SK-N-SH treated with all-trans-retinoic acid at 6 μM for 48 hours (cell line): ENCODE results near the gene PHC1.
"Not testable (repeated sequence)": the region's sequence is repeated elsewhere in the genome, so short reads cannot be mapped to it uniquely, and the experiment has no call there.

Experiments
- ARNTL ChIP-seq: fragments of 450-650 bp; formaldehyde crosslinking; IDR thresholded peaks from 2 replicates; pipeline ENCODE4 v1.5.0; 2020; ENCODE audit warnings: low read depth, mild to moderate bottlenecking, moderate library complexity, borderline replicate concordance
- CREB5 ChIP-seq: fragments of 250-450 bp; sonication (Bioruptor Pico); IDR thresholded peaks from 2 replicates; pipeline ENCODE4 v1.5.1; 2020; ENCODE audit warnings: low read depth, mild to moderate bottlenecking, moderate library complexity
- CSDC2 ChIP-seq: fragments of 250-450 bp; sonication (Bioruptor Pico); IDR thresholded peaks from 2 replicates; pipeline ENCODE4 v1.5.0; 2020; ENCODE audit warnings: mild to moderate bottlenecking, moderate library complexity
- ESRRG ChIP-seq: fragments of 250-450 bp; sonication (Bioruptor Pico); IDR thresholded peaks from 2 replicates; pipeline ENCODE4 v1.6.1; 2021; ENCODE audit warnings: mild to moderate bottlenecking
- GLIS3 ChIP-seq: fragments of 250-450 bp; sonication (Bioruptor Pico); IDR thresholded peaks from 2 replicates; pipeline ENCODE4 v1.5.0; 2020; ENCODE audit warnings: mild to moderate bottlenecking, moderate library complexity
- OSR1 ChIP-seq: fragments of 250-450 bp; sonication (Bioruptor Pico); IDR thresholded peaks from 2 replicates; pipeline ENCODE4 v1.8.0; 2022; ENCODE audit warnings: moderate library complexity, mild to moderate bottlenecking, inconsistent platforms
- PATZ1 ChIP-seq: fragments of 250-450 bp; sonication (Bioruptor Pico); IDR thresholded peaks from 2 replicates; pipeline ENCODE4 v1.8.0; 2020; ENCODE audit warnings: mild to moderate bottlenecking, moderate library complexity, borderline replicate concordance
- PPARA ChIP-seq: fragments of 250-450 bp; sonication (Bioruptor Pico); IDR thresholded peaks from 2 replicates; pipeline ENCODE4 v1.5.0; 2020; ENCODE audit warnings: mild to moderate bottlenecking, borderline replicate concordance
- RARB ChIP-seq: fragments of 250-450 bp; sonication (Bioruptor Pico); IDR thresholded peaks from 2 replicates; pipeline ENCODE4 v1.8.0; 2021; ENCODE audit warnings: mild to moderate bottlenecking, moderate library complexity
- TCF4 ChIP-seq: fragments of 250-450 bp; sonication (Bioruptor Pico); IDR thresholded peaks from 2 replicates; pipeline ENCODE4 v1.8.0; 2021; ENCODE audit warnings: mild to moderate bottlenecking, moderate library complexity, borderline replicate concordance
- ZNF8 ChIP-seq: fragments of 450-650 bp; formaldehyde crosslinking; IDR thresholded peaks from 2 replicates; pipeline ENCODE4 v1.5.0; 2020; ENCODE audit warnings: mild to moderate bottlenecking, moderate library complexity

GRCh38 chr12:8934080-8934479 is 19.8 kb downstream of the PHC1 start:
- TF ChIP-seq RARB (CRISPR knock-in tag); ARNTL (CRISPR knock-in tag); TCF4 (CRISPR knock-in tag); GLIS3 (CRISPR knock-in tag); ZNF8 (CRISPR knock-in tag); OSR1 (CRISPR knock-in tag); ESRRG; PATZ1 (CRISPR knock-in tag); CREB5; CSDC2 (CRISPR knock-in tag); PPARA (CRISPR knock-in tag): not testable (repeated sequence)
